GM23248 (cell line): ENCODE measurements around the gene GIN1. TPM values are rescaled to one million over a fixed set of nuclear protein-coding genes. Genes with fewer than 3 reads are reported as not detected.

Experiments used
- DNase-seq: peaks from one replicate; pipeline ENCODE4 v3.0.0-alpha.2; 2015
- H2AFZ ChIP-seq: fragments of 200-600 bp; sonication (generic); 2 replicates; pipeline ENCODE4 v1.6.1; 2016; ENCODE audit warnings: antibody characterized with exemption
- H3F3A ChIP-seq: fragments of 200-600 bp; sonication (generic); 2 replicates; pipeline ENCODE4 v1.6.1; 2016; ENCODE audit warnings: mild to moderate bottlenecking, antibody characterized with exemption, mixed run types; ENCODE audit not compliant: insufficient read depth
- H3K27ac ChIP-seq: fragments of 200-600 bp; sonication (generic); 2 replicates; pipeline ENCODE4 v1.5.1; 2016; ENCODE audit warnings: mild to moderate bottlenecking
- H3K27me3 ChIP-seq: fragments of 200-600 bp; sonication (generic); replicated peaks from 2 replicates; pipeline ENCODE4 v1.6.1; 2016; ENCODE audit warnings: mild to moderate bottlenecking; ENCODE audit not compliant: insufficient read depth
- H3K36me3 ChIP-seq: fragments of 200-600 bp; sonication (generic); 2 replicates; pipeline ENCODE4 v1.6.1; 2016; ENCODE audit warnings: low read depth, mild to moderate bottlenecking
- H3K4me1 ChIP-seq: fragments of 200-600 bp; sonication (generic); 2 replicates; pipeline ENCODE4 v1.6.1; 2016; ENCODE audit warnings: mild to moderate bottlenecking; ENCODE audit not compliant: insufficient read depth
- H3K4me2 ChIP-seq: fragments of 200-600 bp; sonication (generic); one replicate; pipeline ENCODE4 v1.6.1; 2016; ENCODE audit warnings: mild to moderate bottlenecking; ENCODE audit not compliant: unreplicated experiment
- H3K4me3 ChIP-seq: fragments of 200-600 bp; sonication (generic); 2 replicates; pipeline ENCODE4 v1.5.1; 2016; ENCODE audit warnings: mild to moderate bottlenecking
- H3K79me2 ChIP-seq: fragments of 200-600 bp; sonication (generic); 2 replicates; pipeline ENCODE4 v1.6.1; 2016; ENCODE audit warnings: mild to moderate bottlenecking; ENCODE audit not compliant: insufficient read depth
- H3K9ac ChIP-seq: fragments of 200-600 bp; sonication (generic); 2 replicates; pipeline ENCODE4 v1.6.1; 2016; ENCODE audit warnings: mild to moderate bottlenecking
- H3K9me2 ChIP-seq: fragments of 200-600 bp; sonication (generic); 2 replicates; pipeline ENCODE4 v1.6.1; 2016; ENCODE audit warnings: mixed run types, mild to moderate bottlenecking, moderate library complexity; ENCODE audit not compliant: insufficient read depth
- H3K9me3 ChIP-seq: fragments of 200-600 bp; sonication (generic); one replicate; pipeline ENCODE4 v1.6.1; 2017; ENCODE audit warnings: low read depth
- H4K20me1 ChIP-seq: fragments of 200-600 bp; sonication (generic); 2 replicates; pipeline ENCODE4 v1.6.0; 2016; ENCODE audit not compliant: insufficient read depth
- EZH2 ChIP-seq: fragments of 200-600 bp; sonication (generic); IDR thresholded peaks from 2 replicates; pipeline ENCODE4 v1.6.1; 2018; ENCODE audit warnings: antibody characterized with exemption, mild to moderate bottlenecking; ENCODE audit not compliant: insufficient read depth, poor library complexity, severe bottlenecking
- EZH2phosphoT487 ChIP-seq: fragments of 200-600 bp; sonication (generic); IDR thresholded peaks from 2 replicates; pipeline ENCODE4 v1.6.1; 2018; ENCODE audit warnings: antibody characterized with exemption, moderate library complexity, mild to moderate bottlenecking, low read depth; ENCODE audit not compliant: insufficient read depth
- WGBS, 2 experiments: methylation state at CpG; one replicate each; pipeline ENCODE4 v1.1.6; 2015 to 2017; ENCODE audit warnings: low lambda C conversion rate in 2 of 2, low coverage in 1 of 2; ENCODE audit errors: missing lambda C conversion rate in 2 of 2; 5-methylcytosine and 5-hydroxymethylcytosine counted together
- in situ Hi-C: fragments of 300-500 bp; cut with MboI; formaldehyde crosslinking; loops from 2 replicates; pipeline ENCODE4 v1.15.0; 2020
- polyA plus RNA-seq: library from polyadenylated mRNA; unstranded; fragments of >200 nt; fragmentation: Nextera tagmentation; extraction: Ambion mirVana; gene quantifications from 2 replicates; pipeline ENCODE4 v1.2.1, GENCODE V29; 2016
- total RNA-seq: library from RNA; depleted of rRNA; stranded (reverse); fragments of >200 nt; shearing (Covaris generic); gene quantifications from 2 replicates; pipeline ENCODE4 v1.2.3, GENCODE V29; 2014; rRNA removed

The GIN1 gene, protein sequence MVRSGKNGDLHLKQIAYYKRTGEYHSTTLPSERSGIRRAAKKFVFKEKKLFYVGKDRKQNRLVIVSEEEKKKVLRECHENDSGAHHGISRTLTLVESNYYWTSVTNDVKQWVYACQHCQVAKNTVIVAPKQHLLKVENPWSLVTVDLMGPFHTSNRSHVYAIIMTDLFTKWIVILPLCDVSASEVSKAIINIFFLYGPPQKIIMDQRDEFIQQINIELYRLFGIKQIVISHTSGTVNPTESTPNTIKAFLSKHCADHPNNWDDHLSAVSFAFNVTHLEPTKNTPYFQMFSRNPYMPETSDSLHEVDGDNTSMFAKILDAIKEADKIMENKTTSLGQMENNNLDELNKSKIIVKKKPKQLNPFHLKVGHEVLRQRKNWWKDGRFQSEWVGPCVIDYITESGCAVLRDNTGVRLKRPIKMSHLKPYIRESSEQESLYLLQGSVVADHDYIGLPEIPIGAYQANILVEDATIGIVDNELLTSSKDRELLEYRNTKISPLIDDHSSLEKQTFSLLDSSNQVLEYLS
- total RNA-seq = 2.1 and 19.1 TPM in 2 replicates
- polyA plus RNA-seq = 4.1 and 5.8 TPM in 2 replicates

DNA sequence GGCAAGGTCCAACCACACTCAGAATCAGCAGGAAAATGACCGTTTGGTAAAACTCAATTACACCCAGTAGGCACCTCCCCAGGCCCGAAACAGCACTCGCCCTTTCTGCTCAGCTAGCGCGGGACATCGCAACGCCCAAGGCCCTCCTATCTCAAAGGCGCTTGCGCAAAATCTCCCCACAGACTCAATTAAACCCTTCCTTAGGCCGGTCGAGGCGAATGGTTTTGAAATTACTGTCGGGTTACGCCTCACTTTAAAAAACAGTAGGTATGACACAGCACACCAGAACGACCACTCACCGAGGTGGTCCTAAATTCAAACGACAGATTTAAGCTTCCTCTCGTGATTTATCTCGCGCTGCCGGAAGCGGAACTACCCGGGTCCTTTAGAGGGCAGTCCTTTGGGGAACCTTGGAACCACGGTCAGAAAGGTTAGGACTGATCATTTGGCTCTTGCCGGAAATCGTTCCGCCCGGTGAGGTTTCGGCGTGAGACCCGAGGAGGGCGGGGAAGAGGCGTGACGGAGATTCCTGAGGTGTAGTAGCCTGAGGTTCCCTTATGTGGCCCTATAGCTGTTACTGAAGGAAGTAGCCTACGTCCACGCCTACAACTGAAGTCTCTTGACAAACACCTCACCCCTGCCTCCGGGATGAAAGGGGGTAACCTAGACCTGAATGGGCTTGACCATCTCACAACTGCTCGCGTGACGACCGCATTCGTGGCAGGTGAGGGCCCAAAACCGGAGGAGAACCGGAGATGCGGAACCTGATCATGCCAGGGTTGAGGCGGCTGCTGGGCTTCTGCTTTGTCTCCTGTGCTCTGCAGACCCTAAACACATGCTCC is at the start of gene GIN1, which contains the start of gene PPIP5K2:
GIN1 (minus strand) TSS at position 374 of the 842 bp plus-strand sequence. CDS start 11,431 bp downstream, outside the sequence.
PPIP5K2 (plus strand) TSS at position 537 of the 842 bp plus-strand sequence. CDS start 9,289 bp downstream, outside the sequence.
- Histone ChIP-seq H3K4me2 (peak within 1 kb of the TSS; percentile 99), H3K9ac (peak within 1 kb of the TSS; percentile 99), H3F3A (peaks cover 16% of the 10 kb centered on the region), H3K36me3 (no peaks in the 10 kb centered on the region), H3K79me2 (peaks cover 88% of the 10 kb centered on the region), H3K9me3 (no peaks in the 10 kb centered on the region), H3K27me3 (no peaks in the 10 kb centered on the region), H3K4me1 (peaks cover 29% of the 10 kb centered on the region), H3K27ac (peak within 1 kb of the TSS; percentile 99), H4K20me1 (no peaks in the 10 kb centered on the region), H3K9me2 (no peaks in the 10 kb centered on the region), H3K4me3 (peak within 1 kb of the TSS; percentile 92), H2AFZ (peak within 1 kb of the TSS; percentile 94)
- in situ Hi-C loops = no loop called here
- TF ChIP-seq EZH2 (no peak), EZH2phosphoT487 (no peak)
- 1 to 2% methylated on average over 46 of the region's 46 CpGs for WGBS, 2 experiments
- DNase-seq = peak; percentile 98

- H4K20me1 ChIP-seq = no peaks in the 10 kb centered on the region
- H3F3A ChIP-seq = no peaks in the 10 kb centered on the region
- TF ChIP-seq EZH2phosphoT487 (no peak), EZH2 (no peak)
- in situ Hi-C loops = no loop called here
- no peak overlapping the region for H2AFZ ChIP-seq
- no peak overlapping the region for H3K9ac ChIP-seq
- H3K9me2 ChIP-seq = no peaks in the 10 kb centered on the region
- DNase-seq = no peak
- no peaks in the 10 kb centered on the region for H3K4me1 ChIP-seq
- H3K4me2 ChIP-seq = no peak overlapping the region
- no peaks in the 10 kb centered on the region for H3K27me3 ChIP-seq
- no peak overlapping the region for H3K27ac ChIP-seq
- H3K79me2 ChIP-seq = 0 out of 2 replicates have a peak, but pooled peaks cover 7% of the 10 kb centered on the region
- H3K4me3 ChIP-seq = no peak overlapping the region
- peaks cover 20% of the 10 kb centered on the region for H3K36me3 ChIP-seq
- no peaks in the 10 kb centered on the region for H3K9me3 ChIP-seq
Measured at GRCh38 chr5:103166706-103167105, 46.8 kb upstream of the GIN1 start.

DNA sequence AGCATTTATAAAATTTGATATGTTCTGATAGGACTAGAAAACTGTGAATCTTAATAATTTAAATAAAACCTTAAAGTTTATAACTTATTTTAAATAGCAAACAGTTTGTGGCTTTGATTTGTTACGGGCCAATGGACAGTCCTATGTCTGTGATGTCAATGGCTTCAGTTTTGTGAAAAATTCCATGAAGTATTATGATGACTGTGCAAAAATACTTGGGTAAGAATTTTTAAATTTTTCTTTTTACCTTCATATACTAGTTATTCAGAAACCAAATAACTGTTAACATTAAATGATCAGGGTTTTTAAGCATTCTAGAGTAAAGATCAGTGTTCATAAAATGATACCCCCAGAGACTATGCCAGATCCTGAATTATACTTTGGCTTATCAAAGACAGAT is 31.2 kb upstream of the GIN1 start:
- Histone ChIP-seq H3K9me2 (no peaks in the 10 kb centered on the region), H3K36me3 (peaks cover 39% of the 10 kb centered on the region), H3K79me2 (no peaks in the 10 kb centered on the region), H3K4me3 (no peak overlapping the region), H3K9ac (no peak overlapping the region), H3K27ac (no peak overlapping the region), H3K4me1 (no peaks in the 10 kb centered on the region), H2AFZ (no peak overlapping the region), H4K20me1 (no peaks in the 10 kb centered on the region), H3K4me2 (no peak overlapping the region), H3K27me3 (no peaks in the 10 kb centered on the region), H3K9me3 (no peaks in the 10 kb centered on the region), H3F3A (no peaks in the 10 kb centered on the region)
- 98 to 100% methylated on average over 1 of the region's 1 CpG for WGBS, 2 experiments
- in situ Hi-C loops = no loop called here
- DNase-seq = no peak
- TF ChIP-seq EZH2phosphoT487 (no peak), EZH2 (no peak)

GRCh38 chr5:103148213-103148612 is 28.3 kb upstream of the GIN1 start:
- TF ChIP-seq EZH2phosphoT487 (no peak), EZH2 (no peak)
- H3K27ac ChIP-seq = no peak overlapping the region
- H3K79me2 ChIP-seq = no peaks in the 10 kb centered on the region
- no peak overlapping the region for H3K4me2 ChIP-seq
- H3K9me3 ChIP-seq = no peaks in the 10 kb centered on the region
- H3F3A ChIP-seq = no peaks in the 10 kb centered on the region
- no peaks in the 10 kb centered on the region for H3K9me2 ChIP-seq
- WGBS, 2 experiments = 100% methylated on average over 1 of the region's 1 CpG
- H3K4me3 ChIP-seq = no peak overlapping the region
- in situ Hi-C loops = no loop called here
- DNase-seq = no peak
- H3K27me3 ChIP-seq = no peaks in the 10 kb centered on the region
- H3K36me3 ChIP-seq = peaks cover 28% of the 10 kb centered on the region; the same call in 1 of the 2 replicates
- H4K20me1 ChIP-seq = no peaks in the 10 kb centered on the region
- H3K4me1 ChIP-seq = no peaks in the 10 kb centered on the region
- no peak overlapping the region for H2AFZ ChIP-seq
- no peak overlapping the region for H3K9ac ChIP-seq
